GM10847 (cell line): Measurements from ENCODE around the gene KCND2.

ENCODE experiments used
- POLR2A ChIP-seq: IDR thresholded peaks from 2 replicates; pipeline ENCODE4 v1.6.1; 2011; ENCODE audit not compliant: insufficient read length; ENCODE audit errors: extremely low read depth

Gene KCND2

DNA sequence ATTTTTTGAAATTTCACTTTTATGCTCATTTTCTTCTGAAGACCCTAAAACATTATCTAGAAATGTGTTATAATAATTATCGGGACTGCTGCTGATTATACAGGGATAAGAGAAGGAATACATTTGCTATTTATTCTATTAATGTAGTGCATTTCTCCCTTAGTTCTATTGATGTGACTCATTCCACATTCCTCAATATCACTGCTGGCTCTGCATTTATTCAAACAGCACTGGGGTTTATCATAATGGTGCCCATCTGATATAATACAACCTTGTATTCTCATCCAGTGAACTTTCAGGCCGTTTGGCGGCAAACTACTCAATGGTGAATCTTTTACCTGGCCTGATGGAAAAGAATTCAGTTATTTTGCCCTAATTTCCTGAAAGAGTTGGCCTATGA lies 7.8 kb downstream of the KCND2 start:
- TF ChIP-seq POLR2A = no peak

DNA sequence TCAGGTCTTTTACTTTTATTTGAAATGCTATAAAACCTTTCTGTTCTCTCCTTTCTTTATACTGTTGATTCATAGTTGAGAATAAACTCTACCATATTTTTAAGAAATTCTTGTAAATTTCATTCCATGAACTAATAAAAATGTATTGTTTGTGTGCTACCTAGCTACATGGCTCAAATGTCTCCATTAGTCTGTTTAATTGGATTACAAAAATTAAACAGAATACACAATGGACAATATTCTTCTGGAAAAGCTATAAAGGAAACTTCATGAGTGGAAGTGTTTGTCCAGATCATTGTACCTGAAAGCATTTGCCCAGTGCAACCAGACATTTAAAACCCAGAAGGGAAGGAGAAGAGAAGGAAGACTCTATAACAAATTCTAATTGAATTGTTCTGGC lies 20.1 kb downstream of the KCND2 start:
- no peak for TF ChIP-seq POLR2A

DNA sequence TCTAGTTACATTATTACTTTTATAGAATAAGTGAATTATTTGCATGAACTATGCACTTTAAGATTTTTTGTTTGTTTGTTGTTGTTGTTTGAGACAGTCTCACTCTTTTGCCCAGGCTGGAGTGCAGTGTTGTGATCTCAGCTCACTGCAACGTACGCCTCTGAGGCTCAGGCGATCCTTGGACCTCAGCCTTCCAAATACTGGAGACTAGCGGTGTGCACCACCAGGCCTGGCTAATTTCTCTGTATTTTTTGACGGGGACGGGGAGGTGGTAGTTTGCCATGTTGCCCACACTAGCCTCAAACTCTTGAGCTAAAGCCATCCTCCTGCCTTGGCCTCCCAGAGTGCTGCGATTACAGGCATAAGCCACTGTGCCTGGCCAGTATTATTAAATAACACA lies 29.2 kb downstream of the KCND2 start:
- no peak for TF ChIP-seq POLR2A

DNA sequence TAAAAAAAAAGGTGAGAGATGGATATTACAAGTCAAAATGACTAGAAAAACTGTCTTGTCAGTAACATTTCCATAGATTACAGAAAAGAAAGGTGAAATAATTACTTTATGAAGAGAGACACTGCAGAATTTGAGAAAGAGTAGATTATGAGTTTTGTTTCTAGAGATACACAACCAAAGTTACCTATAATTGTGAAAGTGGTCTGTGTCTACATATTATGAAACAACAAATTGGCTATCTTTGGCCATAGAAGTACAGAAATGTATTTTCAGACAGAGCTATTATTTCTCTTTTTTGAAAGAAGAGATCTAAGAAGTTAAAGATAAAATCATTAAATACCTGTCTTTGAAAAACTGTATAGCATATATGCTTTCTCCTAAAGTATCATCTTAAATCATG lies 30.1 kb downstream of the KCND2 start:
- TF ChIP-seq POLR2A = no peak

DNA sequence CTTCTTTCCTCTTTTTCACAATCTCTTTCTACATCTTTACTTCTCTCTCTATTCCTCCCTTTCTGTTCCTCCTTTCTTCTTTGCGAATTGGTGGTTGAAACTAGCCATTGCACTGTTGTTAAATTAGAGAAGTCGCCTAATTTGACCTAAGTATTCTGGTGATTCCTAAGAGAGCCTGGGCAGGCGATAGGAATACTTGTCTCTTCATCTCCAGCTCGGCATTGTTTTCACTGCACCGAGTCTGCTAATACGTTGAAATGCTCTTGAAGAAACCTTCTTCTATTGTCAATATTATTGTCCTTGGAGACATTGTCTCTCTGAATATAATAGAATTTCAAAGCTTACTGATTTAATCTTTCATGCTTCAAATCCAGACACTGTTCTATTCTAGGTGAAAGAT lies 31.7 kb downstream of the KCND2 start:
- TF ChIP-seq POLR2A = no peak

DNA sequence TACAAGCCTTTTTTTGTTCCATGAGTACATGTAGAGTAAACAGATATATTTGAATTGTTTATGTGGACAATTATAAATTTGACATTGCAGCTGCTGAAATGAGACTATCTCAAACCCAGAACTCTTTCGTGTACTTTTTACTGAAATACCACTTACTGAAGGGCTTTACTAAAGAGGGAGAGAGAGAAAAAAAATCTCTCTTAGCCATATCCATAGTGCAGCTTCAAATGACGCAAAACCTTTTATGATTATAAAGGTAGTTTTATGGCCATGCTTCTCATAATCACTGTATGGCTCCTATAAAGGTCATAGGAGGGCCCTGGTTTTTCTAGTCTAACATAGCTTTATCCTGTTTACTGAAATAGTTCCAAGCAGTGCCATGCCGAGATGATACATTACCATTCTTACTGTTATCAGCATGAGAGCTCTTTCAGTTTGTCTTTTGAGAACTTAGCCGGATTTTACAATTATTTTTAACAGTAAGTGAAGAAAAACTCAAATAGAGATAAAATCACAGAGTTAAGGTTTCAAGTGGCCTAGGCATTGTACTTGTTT lies 35.1 kb downstream of the KCND2 start:
- no peak for TF ChIP-seq POLR2A

DNA sequence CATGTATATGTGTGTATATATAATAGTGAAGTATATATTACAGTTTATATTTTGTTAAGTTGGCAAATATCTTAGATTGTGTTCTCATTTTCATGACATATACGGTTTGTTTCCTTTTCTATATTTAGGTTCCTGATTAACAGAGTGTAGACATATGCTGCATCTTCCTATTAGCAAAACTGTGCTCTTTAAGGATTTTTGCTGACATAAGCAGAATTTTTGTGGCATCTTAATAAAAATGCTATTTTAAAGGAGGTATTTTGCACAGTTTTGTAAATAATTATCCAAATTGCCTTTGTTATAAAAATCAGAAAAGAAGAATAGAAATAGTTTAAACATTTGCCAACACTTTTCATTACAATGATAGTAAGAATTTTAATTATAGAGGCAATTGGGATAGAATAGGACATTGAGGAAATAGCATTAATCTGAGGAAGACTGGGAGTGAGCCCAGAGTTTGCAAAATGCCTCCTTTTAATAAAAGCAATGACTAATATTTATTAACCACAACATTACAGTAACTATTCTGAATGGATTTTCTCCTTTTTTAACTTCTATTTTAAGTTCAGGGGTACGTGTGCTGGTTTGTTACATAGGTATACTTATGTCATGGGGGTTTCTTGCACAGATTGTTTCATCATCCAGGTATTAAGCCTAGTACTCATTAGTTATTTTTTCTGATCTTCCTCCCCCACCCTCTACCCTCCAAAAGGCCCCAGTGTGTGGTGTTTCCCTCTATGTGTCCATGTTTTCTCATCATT lies 38.2 kb downstream of the KCND2 start:
- no peak for TF ChIP-seq POLR2A

DNA sequence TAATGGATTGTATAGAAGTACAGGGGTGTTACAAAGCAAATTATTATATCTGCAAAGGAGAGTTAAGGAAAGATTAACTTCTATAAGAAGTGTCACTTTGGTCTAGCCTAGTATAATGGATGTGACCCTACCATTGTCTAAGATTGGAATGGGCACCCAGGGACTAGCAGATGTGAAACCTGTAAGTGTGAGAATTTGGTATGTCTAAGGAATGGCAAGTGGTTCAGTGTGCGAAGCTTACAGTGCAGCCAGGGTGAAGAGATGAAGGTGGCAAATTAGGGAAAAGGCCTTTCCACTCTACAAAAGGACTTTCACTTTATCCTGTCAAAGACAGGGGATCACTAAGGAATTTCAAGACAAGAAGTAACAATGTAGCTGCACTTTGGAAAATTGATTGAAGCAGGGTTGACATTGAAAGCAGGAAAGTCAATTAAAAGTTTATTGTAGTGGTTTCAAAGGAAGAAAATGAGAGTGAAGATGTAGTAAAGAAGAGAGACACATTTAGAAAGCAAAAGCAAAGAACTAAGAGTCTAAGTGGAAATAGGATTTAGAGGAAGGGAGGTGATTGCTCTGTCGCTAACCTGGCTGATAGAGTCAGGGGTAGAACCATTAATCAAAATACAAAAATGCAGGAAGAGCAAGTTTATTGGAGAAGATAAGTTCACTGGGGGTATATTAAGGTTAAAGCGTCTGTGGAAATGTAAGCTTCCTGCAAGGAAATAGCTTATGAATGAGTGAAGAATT lies 47.4 kb downstream of the KCND2 start:
- TF ChIP-seq POLR2A = no peak

DNA sequence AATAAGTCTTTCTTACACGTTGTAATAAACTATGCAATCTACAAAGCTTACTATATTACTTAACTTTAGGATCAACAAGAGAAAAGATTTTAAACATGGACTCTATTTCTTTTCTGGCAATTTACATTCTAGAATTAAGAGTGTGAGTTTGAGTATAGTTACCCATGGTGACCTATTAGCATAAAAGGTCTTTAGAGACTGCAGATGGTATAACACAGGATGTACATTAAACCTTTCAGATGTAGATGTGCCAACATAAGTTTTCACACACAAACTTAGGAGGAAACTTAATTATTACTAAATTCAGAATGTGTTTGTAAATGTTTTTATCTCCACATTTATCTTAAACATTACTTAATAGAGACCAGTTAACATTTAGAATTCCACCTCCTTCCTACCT lies 54.1 kb downstream of the KCND2 start:
- no peak for TF ChIP-seq POLR2A

DNA sequence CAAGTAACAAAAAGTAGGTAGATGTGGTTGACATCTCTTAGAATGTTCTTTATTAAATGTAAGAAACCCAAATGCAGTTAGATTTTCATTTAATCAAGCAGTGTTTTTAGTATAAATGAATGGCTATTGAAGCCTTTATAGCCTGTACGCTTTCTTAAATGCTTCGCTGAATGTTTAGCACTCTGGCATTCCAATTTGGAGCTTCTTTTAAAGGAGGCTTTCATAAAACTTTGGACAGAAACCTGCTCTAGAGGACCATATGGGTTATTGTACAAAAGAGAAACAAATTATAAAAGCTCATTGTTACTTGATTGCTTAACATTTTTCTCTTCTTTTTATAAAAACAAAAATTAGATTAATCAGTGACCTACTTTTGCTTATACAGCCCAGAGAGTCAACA lies 59.5 kb downstream of the KCND2 start:
- no peak for TF ChIP-seq POLR2A

DNA sequence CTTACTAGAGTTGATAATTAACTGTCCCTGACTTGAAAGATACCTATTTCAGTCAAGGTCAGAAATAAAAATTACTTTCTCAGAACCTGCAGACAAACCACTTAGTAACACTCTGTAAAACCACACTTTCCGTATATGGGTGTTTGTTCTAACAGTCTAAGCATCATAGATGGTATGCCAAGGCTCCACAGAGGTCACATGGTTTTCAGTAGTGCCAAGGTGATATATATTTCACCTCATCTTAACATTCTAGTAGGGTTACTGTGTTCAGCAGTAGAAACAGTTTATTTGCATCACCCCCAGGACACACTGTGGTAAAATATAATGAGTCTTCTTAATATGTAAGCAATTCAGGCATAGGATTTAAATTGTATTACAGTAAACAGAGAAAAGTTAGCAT lies 61.5 kb downstream of the KCND2 start:
- TF ChIP-seq POLR2A = no peak

DNA sequence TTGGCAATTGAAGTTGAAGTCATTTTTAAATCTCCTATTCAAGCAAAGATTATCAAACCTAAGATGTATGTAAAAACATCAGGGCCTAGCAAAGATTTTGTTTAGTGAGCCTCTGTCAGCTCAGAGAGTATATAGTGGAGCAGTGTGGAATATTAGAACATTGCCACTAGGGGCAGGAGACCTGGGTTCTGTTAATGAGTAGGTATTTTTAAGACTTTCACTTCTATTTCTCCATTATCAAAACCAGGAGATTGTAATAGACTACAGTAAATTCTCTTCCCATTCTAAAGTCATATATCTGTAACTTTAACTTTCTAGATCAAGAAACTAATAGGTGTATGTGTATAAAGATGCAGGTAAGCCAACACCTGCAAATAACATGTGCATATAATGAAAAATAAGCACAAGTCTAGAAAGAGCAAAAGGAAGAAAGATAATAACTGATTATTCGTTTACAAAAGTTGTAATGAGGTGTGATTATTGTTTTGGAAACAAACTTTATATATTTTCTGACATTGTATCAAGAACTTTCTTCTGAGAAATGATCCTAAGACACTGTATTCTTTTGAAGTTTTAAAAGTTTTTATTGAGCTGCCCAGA lies 64.4 kb downstream of the KCND2 start:
- TF ChIP-seq POLR2A = no peak

DNA sequence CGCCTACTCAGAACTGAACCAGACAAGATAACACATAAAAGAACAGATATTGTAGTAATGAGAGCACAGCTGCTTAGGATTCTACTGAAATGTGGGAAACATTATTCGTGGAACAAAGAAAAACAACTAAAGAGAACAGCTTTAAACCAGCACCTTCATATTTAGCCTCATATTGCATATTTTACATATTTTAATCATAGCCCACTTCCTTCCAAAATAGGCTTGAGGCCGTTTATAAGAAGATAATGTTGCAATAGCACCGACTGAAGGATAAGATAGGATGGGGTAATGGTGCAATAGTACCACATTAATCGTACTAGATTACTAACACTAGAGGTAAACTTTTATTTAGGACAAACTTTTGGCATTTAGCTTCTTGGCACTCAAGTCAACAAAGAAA lies 71.3 kb downstream of the KCND2 start:
- TF ChIP-seq POLR2A = no peak

DNA sequence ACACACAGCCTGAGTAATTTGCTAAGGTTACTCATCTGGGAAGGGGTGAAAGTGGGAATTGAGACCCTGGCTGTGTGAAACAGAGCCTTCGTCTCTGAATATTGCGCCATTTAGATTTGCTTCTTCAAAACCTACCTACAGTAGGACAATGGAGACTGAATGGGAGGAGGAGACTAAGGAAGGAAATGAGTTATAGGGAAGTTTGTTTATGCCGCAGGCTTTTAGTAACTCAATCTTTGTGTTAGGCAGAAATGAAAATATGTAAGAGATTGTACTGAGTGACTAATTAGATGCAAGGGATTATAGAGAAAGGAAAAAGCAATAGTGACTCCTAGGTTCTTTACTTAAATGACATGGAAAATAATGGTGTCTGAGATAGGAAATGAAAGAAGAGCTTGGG lies 80.2 kb downstream of the KCND2 start:
- no peak for TF ChIP-seq POLR2A

DNA sequence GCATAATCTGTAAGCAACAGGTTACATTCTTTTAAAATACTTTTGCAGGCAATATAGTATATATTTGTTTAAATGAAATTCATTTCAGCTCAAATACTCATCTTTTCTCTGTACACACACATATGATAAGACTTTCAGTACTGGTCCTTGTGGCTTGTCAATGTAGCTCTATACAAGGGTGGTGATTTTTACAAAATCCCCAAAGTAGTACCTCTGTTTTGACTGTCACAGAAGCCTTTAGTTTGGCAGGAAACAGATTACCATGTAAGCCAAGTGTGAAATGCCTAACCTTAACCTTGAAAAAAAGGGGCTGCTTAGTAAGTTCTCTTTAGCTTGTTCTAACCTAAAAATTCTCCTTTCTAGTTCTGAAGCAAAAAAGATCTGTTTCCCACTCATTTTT lies 87.9 kb downstream of the KCND2 start:
- TF ChIP-seq POLR2A = no peak

DNA sequence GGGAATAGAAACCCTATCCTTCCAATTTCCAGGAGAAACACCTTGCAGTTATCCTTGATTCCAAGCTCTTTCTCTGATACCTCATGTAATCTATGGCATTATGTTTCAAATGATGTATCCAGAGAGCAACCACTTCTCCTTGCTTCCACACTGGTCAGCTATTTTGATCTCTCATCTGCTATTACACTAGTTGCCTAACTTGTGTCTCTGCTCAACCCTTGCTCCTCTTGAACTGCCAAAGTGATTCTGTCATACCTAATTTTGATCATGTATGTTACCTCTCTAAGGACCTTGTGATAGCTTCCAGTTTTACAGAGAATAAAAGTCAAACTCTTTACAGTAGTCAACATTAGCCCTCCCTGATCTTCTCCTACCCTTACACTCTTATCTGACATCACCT lies 90.4 kb downstream of the KCND2 start:
- no peak for TF ChIP-seq POLR2A

DNA sequence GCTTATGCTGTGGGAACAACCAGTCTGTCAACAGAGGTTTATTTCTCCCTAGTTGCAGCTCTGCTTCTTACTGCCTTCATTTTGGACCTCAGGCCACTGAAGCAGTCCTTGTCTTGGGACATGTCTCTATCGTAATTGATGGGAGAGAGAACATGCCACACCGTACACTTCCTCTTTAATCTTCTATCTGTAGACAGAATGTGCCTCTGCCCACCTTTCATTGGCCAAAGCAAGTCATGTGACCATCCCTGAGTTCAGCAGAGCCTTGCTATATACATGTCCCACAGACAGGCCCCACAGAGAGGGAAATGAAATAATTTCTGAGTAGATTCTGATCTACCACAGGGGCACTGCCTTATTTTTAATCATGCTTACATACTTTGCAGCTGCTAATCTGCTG lies 98.0 kb downstream of the KCND2 start:
- TF ChIP-seq POLR2A = no peak

DNA sequence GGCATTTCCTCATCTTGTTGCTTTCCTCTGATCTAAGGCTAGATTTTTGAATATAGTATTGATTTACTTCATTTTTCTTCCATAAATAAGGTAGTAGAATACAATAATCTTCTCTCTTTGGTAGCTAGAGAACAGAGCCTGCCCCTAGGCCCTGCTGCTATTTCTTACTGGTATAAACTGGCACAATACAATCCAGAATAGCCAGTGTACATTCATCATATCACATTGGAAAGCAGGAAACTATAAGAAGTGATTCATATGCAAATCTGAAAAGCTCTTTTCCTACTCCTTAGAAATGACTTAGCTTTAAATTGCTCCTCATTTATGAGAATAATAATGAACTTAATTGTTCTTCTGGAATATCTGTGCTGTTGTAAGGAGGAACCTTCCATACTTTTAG lies 100.2 kb downstream of the KCND2 start:
- no peak for TF ChIP-seq POLR2A
